Bone marrow (tissue), 2 donors: ENCODE measurements around the gene RPL5.

ENCODE experiments used
- DNase-seq, 2 donors: peaks; one replicate each; lab custom pipeline; 2025; lab: John Stamatoyannopoulos, UW

The RPL5 gene

DNA sequence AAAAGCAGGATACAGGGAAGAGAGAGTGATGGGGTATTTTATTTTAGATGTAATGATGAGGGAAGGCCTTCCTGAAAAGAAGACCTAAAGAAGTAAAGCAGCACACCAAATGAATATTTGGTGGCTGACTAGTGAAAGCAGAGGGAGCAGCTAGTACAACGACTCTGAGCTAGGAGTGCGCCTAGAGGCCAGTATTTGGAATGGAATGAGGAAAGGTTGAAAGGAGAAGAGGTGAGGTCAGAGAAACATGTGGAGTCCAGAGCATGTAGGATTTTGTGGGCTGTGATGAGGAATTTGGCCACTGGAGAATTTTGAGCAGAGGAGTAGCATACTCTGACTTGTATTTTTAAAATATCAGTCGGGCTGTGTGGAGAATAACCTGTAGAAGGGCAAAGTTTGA lies 11.8 kb upstream of the RPL5 start:
- no peak for DNase-seq

DNA sequence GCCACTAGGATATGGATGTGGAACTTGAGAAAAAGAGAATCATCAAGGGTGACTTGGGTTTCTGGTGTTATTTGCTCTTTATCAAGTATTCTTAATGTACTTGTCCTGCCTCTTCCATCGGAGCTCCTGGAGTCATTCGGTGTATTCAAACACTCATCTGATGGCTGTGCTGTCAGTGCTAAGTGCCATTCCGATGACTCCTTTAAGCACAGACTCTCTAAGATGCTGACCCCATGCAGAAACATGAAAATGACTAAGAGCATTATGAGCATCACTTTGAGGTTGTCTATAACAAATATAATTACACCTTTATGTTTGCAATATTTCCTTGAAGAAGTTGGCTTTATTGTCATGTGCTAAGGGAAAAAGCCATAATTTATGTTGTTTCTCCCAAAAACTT lies 11.3 kb upstream of the RPL5 start:
- no peak for DNase-seq

DNA sequence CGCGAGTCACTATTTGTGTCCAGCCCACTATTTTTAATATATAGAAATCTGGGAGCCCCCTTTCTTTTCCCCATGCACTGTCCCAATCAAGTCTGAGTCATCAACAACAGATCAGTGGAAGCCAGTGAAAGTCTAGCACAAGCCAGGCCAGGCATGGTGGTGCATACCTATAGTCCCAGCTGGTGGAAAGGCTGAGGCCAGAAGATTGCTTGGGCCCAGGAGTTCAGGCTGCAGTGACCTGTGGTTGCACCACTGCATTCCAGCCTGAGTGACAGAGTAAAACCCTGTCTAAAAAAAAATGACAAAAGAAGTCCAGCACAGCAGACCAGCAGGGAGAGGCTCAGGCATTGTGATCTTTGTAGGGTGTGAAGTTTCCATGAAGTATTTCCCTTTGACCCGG lies 9.0 kb upstream of the RPL5 start:
- DNase-seq: no peak

DNA sequence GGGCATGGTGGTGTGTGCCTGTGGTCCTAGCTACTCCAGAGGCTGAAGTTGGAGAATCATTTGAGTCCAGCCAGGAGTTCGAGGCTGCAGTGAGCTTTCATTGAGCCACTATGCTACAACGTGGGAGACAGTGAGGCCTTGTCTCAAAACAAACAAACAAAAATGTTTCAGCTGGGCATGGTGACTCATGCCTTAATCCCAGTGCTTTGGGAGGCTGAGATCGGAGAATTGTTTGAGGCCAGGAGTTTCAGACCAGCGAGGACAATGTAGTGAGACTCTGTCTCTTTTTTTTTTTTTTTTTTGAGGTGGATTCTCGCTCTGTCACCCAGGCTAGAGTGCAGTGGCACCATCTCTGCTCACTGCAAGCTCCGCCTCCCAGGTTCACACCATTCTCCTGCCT lies 5.0 kb upstream of the RPL5 start:
- no peak for DNase-seq

DNA sequence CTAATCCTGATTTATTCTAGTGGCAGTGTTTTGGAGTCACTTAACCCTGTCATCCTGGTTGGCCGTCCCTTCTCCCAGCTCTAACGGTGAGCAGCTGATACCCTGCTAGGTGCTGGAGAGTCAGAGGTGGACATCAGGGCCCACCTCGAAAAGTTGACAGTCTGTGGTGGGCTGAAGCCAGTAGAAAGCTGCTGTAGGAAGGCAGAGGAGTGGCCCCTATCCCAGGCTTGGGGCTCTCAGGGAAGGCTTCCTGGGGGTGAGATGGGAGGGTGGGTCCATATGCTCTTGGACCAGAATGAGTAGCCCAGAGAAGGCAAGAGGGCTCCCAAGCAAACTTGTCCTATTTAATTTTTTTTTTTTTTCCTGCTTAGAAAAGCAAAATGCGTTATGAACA lies 475 bp upstream of the RPL5 start:
- DNase-seq: no peak

DNA sequence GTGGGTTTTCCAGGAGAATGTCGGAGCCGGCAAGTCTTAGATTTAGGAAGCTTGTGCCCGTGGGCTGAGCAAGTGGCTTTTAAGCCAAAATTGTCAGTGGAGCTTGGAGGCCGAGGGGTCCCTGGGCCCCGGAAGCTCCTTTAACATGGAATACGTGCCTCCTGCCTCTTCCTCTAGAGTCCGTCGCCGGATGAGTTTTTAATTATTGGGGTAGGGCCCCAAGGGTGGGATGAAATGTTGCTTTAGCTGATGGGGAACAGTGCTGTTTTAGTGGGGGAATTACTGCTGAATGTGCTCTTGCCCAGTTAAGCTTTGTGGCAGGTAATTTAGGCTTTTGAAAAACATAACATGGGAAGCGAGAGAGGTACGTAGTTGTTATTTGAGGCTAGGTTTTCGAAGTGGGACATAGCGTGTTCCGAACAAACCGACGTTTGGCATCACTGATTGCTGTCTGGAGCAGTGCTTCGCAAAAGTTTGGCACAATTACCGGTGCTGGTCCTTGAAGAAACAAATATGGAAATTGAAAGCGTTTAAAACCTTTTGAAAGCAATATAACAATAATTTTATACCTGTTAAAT lies 786 bp downstream of the RPL5 start:
- DNase-seq: no peak

DNA sequence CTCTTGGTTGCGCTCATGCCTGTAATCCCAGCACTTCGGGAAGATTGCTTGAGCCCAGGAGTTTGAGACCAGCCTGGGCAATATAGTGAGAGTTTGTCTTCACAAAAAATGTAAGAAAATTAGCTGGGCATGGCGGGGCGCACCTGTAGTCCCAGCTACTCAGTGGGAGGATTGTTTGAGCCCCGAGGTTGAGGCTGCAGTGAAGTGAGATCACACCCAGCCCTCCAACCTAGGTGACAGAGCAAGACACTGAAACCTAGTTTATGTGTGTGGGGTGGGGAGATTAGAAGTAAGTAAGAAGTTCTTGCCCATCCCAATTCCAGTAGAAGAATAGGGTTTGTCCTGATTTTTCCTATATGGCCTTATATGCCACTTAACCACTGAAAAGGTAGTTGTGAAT lies 2.0 kb downstream of the RPL5 start:
- no peak for DNase-seq

DNA sequence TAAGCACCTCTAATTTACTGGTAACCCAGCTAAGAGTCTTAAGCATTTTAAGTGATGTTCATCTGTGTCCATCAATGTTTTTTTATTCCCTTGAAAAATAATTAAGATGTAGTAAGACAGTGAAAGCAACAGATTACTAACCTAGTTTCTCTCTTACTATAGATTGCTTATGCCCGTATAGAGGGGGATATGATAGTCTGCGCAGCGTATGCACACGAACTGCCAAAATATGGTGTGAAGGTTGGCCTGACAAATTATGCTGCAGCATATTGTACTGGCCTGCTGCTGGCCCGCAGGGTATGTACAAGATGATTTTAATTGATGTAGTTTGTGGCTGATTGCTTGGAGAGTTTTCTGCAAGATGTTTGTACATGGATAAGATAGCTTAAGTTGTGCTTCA lies 2.8 kb downstream of the RPL5 start:
- no peak for DNase-seq

DNA sequence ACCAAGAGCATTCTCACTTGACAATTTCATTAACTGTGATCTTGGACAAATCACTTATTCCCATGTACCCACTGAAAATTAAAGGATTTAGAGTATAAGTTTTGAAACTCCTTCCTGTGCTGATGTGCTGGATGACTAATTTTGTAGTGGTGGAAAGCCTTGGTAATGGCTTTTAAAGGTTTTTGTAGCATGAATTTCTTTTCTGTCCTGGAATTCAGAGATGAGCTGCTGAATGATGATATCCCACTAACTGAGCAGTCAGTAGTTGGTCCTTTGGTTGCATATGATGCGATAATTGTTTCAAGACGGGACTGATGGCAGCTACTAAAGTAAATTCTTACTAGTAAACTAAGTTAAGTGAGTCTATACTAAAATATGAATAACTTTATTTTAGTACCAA lies 5.2 kb downstream of the RPL5 start:
- no peak for DNase-seq

DNA sequence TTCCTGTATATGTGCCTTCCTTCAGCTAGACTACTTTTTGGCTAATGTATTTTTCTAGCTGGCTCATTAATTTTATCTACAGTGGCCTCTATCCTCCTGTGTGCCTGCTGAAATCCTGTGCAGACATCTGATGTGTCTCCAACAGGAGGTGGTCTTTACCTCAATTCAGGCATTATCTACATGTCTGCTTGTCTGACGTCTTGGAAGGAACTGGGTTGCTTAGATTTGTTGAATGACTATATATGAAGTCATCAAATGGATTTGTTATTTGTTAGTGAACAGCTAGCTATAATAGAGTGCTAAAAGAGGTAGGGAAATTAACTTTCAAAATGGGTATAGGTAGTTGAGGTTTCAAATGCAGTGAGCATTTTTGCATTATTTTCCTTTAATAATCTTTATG lies 6.7 kb downstream of the RPL5 start:
- DNase-seq: no peak

DNA sequence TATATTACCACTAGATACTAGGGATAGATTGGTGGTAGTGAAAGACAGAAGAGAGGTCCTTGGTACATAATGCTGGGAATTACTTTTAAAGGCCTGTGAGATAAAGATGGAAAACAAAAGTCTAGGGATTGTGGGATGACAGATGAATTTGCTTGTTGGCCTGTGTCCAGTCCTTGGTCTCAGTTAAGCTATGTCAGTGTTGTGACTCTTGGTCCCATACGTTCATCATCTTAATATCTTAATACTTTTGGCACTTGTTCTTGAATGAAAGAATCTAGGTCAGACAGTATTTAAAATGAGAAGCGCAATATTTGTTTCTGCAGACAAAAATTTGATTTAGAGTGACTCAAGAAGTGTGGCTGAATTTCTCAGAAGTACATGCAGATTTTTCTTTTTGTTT lies 7.6 kb downstream of the RPL5 start:
- DNase-seq: no peak

DNA sequence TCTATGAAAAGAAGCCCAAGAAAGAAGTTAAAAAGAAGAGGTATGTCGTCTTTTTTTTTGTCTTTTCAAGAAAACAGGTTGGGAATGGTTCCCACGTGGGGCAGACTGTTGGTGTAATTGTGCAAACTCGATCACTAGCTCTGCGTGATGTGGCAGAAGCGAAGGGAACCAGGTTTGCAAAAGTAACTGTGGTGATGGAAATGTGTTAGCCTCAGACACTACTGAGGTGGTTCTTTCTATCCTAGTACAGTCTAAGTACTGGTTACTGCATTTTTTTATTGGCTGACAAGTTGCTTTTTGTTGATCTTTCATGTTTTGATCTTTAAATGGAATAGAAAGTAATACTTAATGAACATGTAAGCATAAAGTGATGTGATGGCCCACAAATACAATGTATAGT lies 8.8 kb downstream of the RPL5 start:
- no peak for DNase-seq

DNA sequence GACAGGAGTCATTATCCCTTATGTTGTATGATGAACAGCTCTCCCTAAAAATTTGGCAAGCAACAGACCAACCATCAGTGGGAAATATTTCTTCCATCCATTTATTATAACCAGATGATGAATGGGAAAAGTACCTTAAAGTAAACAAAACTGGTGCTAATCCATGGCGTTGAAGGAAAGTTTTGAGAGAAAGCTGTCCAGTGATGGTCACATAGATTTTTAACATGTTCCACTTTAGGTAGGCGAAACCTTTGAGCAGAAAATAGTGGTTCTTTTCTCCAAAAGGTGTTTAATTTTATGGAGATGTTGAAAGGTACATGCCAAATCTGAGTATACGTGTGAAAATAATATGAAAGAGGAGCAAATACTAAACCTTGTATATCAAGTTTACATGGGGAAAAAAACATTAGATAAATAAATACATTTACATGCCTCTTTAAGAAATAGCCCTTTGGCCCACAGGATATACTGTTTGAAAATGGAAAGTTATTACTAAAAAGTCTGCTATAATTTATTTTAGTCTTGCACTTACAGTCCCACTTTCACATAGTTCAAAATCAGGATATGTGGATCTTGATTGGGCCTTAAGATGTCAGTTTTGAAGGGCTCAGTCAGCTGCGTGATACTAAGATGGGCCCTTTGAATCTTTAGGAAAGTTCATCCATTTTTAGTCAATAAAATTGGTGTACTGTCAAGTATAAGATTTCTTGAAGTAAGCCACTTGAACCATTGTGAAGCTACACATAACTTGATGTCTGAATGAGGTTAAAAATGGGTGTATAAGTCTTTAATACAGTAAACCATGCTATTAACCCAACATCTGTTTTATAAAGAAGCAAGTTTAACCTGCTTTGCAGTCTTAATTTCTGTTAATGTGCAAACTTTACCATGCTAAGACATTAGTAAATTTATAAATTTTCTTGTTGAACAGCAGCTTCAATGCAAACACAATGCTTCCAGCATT lies 10.5 kb downstream of the RPL5 start:
- DNase-seq: no peak

DNA sequence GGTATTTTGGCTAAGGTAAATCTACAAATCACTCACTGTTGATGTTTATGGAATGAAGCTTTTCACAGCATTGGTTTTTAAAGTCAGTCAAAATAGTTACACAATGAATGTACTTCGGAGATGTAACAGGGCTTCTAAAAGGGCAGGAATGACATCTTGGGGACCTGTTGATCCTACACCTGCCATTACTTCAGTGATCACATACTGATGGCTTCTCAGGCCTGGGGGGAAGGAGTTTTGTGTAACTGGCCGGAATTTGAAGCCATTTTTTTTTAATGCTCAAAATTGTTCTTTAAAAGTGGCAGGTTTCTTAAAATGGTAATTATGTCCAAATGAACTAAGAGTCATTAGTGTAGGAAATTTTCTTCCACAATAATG lies 11.2 kb downstream of the RPL5 start:
- DNase-seq: no peak

DNA sequence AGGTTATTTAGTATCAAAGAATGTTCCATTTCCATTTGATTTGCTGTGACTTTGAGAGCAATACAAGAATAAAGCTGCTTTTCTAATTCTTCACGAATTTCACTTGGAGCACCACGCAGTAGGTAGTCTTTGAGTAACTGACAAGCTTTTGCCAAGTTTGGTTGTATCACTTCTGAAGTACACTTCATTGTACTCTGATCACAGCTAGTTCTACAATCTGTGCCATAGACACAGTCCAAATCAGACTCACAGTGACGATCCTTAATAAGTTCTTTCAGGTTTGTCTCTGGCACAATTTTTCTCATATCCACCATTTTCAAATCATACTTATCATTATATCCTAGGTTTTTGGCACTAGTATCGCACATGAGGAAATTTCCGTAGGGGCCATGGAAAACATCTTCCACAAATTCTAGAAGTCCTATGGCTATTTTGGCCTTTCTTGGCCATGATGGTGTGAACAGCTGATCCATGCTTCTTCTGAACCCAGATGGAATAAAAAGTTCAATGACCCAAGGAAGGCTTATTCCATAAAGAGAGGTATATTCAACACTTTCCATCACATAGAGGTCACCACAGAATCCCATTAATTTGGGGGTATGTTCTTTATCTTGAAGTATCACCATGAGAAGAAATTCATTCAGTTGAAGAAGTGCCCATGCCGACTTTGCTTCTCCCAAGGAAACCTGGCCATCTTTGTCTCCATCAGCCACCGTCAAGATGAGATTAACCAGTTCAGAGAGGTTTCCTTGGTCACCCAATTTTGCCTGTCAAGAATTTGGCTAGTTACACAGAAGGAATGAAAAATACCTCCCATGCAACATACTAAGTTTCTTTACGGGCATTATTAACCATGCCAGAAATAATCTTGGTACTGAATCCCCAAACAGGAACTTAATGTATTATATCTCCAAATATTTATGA lies 11.9 kb downstream of the RPL5 start:
- no peak for DNase-seq

DNA sequence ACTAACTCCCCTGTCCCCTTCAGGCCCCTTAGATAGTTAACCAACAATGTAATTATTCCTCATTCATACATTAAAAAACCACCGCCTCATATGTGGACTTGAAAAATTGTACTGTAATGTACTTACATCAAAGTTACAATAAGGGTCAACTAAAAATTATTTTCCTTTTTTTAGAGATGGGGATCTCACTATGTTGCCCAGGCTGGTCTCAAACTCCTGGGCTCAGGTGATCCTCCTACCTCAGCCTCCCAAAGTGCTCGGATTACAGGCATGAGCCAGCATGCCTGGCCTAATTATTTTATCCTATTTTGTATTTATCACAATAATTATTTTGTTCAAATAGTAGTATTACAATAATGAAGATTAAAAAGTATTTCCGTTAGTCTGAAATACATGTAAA lies 12.6 kb downstream of the RPL5 start:
- DNase-seq: no peak

DNA sequence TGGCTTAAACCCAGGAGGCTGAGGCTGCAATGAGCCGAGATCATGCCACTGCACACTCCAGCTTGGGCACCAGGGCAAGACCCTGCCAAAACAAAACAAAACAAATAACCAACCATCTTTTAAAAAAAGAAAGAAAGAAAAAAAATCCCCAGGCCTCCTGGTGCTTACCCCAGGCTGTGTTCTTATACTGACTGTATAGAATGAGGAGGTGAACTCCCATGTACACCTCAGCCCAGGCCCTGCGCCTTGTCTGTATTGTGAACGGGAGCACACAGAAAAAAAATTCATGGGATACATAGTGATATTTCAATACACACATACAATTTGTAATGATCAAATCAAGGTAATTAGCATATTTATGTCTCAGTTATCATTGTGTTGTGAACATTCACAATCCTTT lies 14.1 kb downstream of the RPL5 start:
- DNase-seq: no peak

DNA sequence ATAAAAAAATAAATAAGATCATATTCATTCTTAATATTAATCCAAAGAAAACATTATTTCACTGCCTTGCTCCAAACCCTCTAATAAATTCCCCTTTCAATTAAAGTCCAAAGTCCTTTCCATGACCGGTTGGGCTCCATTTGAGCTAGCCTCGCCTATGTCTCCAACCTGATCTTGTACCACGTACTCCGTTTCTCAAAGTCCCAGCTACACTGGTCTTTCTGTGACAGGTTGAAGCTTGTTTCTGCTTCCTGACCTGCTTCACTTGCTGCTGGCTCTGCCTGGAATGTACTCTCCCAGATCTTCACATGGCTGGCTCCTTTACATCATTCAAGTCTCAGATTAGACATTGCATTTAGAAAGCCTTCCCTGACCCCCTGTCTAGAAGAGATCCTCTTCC lies 16.4 kb downstream of the RPL5 start:
- DNase-seq: no peak

DNA sequence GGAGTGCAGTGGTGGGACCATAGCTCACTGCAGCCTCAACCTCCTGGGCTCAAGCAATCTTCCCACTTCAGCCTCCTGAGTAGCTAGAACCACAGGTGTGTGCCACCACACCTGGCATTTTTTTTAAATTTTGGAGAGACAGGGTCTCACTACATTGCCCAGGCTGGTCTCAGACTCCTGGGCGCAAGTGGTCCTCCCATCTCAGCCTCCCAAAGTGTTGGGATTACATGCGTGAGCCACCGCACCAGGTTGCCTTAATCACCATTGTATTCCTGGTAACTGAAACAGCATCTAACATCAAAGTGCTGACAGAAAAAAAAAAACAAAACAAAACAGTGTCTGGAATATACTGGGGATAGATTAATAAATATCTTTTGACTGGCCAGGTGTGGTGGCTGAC lies 18.2 kb downstream of the RPL5 start:
- no peak for DNase-seq

DNA sequence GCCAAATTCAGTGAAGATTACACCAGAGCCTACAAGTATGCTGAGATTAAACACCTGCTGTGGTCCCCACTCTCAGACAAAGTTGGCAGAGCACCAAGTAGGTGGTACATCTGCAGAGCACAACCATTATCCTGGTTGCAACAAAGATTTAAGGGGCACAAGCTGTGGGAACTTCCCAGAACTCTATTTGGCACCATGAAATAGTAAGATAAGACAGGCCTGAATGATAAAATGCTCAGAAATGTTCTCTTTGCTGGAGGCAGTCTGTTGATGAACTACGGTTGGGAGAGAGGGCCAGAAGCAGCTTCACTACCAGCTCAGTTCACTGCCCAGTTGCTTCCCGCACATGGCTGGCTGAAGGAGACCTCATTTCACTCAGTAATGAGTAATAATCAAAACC lies 19.9 kb downstream of the RPL5 start:
- no peak for DNase-seq

DNA sequence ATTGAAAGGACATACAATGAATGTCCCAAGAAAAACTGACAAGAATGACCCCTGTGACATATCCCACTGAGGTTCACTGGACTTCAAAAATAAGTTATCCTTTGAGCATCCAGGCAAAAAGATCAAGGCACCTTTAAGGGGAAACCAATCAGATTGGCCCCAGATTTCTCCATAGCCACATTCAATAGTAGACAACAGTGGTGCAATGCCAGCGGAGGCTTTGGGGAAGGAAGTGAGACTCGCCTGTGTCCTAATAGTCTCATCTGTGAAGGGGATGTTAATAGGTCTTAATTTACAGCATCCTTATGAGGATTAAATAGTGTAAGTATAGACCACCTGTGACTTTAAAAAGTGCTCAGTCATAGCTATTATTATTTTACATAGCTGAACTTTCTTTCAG lies 21.5 kb downstream of the RPL5 start:
- DNase-seq: no peak

DNA sequence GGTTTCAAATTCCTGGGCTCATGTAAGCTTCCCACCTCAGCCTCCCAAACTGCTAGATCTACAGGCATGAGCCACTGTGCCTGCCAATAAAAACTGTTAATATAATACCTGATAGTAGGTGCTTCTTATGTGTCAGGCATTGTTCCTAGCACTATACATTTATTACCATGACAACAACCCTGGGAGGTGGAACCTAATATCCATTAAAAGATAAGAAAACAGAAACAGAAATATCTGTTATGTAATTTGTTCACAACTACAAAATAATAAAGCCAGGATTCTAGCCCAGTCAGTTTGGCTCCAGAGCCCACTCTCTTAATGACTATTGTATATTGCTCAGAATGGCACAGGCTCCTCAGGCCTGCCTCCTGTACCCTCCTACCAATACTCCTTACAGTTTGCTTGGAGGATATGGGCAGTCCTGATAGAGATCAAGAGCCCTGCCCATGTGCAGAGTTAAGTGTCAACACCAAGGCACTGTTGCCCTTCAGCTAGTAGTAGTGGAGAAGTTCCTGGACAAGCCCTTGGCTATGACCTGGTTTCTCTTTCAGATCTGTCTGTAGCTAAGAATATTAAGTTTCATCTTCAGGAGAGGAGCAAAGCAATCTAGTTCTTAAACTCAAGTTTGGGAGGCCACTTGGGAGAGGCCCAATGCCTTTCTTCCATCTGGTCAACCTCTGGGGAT lies 22.4 kb downstream of the RPL5 start:
- DNase-seq: no peak
